Kidney epithelial cell (primary cell): ENCODE measurements around the gene PSMA7. TPM values are rescaled to one million over a fixed set of nuclear protein-coding genes. Genes with fewer than 3 reads are reported as not detected.
A peak's percentile ranks its signal among the peaks of the same experiment; 100 is the strongest.

ENCODE experiments used
- DNase-seq: peaks from one replicate; pipeline ENCODE4 v3.0.0-alpha.2; 2010; ENCODE audit warnings: low read depth
- H3K27me3 ChIP-seq: 2 replicates; pipeline ENCODE4 v1.6.0; 2011; ENCODE audit warnings: low read length; ENCODE audit not compliant: control insufficient read depth, insufficient read depth
- H3K36me3 ChIP-seq: 2 replicates; pipeline ENCODE4 v1.5.1; 2011; ENCODE audit warnings: low read length; ENCODE audit not compliant: control insufficient read depth, insufficient read depth
- H3K4me3 ChIP-seq: 2 replicates; pipeline ENCODE4 v1.5.1; 2011; ENCODE audit warnings: low read depth, mild to moderate bottlenecking, control low read depth, low read length
- total RNA-seq: library from RNA; depleted of rRNA; stranded (reverse); fragments of >200 nt; gene quantifications from 2 replicates; pipeline ENCODE4 v1.2.3, GENCODE V29; 2015
- TF ChIP-seq, protein P1 (sequence below): IDR thresholded peaks from 2 replicates; pipeline ENCODE4 v1.5.1; 2011; ENCODE audit warnings: mild to moderate bottlenecking, moderate library complexity, low read length, control low read depth, inconsistent platforms; ENCODE audit not compliant: insufficient read depth, poor library complexity, severe bottlenecking

PSMA7 gene
- total RNA-seq, 1 donor from 2014 or later, result 420 TPM

DNA sequence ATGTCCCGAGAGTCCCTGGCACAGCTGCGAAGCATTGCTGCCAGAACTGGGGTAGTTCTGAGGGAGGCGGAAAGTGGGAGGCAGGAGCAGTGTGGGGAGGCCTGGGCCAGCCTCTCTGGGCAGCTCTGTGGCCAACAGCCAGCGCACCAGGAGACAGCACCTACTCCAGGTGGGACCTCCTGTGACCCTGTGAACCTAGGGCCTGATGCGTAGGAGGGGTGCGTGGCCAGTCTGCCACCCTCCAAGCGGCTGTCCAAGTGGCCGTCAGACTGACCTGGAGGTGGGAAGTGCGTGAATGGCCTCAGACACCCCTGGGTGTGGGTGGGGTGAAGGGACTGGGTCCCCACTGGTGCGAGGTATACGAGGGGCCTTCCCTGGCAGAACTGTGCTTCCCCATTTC is 15.9 kb upstream of the PSMA7 start:
- no peak for DNase-seq
- Histone ChIP-seq H3K27me3 (no peaks in the 10 kb centered on the region), H3K4me3 (no peak overlapping the region), H3K36me3 (no peaks in the 10 kb centered on the region)
- TF ChIP-seq, protein P1, sequence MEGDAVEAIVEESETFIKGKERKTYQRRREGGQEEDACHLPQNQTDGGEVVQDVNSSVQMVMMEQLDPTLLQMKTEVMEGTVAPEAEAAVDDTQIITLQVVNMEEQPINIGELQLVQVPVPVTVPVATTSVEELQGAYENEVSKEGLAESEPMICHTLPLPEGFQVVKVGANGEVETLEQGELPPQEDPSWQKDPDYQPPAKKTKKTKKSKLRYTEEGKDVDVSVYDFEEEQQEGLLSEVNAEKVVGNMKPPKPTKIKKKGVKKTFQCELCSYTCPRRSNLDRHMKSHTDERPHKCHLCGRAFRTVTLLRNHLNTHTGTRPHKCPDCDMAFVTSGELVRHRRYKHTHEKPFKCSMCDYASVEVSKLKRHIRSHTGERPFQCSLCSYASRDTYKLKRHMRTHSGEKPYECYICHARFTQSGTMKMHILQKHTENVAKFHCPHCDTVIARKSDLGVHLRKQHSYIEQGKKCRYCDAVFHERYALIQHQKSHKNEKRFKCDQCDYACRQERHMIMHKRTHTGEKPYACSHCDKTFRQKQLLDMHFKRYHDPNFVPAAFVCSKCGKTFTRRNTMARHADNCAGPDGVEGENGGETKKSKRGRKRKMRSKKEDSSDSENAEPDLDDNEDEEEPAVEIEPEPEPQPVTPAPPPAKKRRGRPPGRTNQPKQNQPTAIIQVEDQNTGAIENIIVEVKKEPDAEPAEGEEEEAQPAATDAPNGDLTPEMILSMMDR, result no peak

DNA sequence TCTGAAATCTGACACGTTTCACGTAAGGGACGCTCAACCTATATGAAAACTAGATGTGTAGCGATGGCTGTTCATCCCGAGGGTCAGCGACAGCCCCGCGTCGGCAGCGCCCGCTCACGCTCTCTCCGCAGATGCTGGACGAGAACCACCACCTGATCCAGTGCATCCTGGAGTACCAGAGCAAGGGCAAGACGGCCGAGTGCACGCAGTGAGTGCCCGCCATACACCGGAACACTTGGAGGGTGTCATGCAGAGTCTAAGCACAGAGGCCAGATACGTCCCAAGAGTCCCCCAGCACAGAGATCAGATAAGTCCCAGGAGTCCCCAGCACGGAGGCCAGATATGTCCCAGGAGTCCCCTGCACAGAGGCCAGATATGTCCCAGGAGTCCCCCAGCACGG is 15.3 kb upstream of the PSMA7 start:
- H3K27me3 ChIP-seq, result no peaks in the 10 kb centered on the region
- H3K4me3 ChIP-seq, result no peak overlapping the region
- no peaks in the 10 kb centered on the region for H3K36me3 ChIP-seq
- TF ChIP-seq, protein P1, result no peak
- DNase-seq, result no peak

DNA sequence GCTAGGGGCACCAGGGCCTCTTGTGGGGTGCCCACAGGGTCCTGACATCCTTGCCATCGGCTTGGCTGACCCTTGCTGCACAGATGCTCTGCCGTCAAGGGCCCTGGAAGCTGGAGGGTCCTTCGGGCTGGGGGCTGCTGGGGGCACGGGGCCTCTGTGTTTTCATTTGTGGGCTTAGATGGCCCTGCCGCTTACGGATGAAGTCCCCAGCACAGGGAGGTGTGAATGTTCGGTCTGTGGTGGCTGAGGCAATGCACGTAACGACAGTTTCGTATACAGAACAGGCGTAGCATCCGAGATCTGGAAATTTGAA is 14.8 kb upstream of the PSMA7 start:
- TF ChIP-seq, protein P1, result no peak
- Histone ChIP-seq H3K36me3 (peaks cover 1% of the 10 kb centered on the region), H3K4me3 (no peak overlapping the region), H3K27me3 (no peaks in the 10 kb centered on the region)
- DNase-seq, result no peak

DNA sequence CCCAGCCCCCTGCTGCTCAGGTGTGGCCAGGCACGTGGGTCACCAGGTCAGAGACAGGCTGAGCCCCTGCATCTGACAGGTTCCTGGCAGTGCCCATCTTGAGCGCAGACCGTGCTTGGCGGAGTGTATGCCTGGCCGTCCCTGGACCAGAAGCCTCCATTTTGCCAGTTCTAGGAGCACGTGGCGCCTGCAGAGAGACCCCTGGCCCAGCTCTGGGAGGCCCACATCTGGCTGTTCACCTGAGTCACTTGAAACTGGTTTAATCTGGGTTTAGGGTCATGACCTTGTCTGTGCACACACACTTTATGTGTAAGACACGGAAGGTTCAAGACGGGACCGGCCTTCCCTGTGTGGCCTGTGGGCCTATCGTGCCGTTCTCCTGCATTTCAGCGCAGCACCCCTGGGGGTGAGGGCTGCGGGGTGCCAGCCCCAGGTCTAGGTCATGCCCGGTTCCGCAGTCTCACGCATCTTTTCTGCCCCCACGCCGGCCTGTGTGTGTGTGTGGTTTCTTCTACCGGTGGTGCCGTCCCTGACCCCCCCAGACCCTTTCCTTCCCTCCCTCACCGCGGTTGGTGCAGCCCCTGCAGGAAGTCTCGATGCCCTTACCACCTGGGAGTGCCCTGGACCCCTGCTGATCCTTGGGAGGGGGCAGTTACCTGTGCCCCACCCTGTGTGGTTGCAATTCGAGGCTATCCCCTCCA is 14.3 kb upstream of the PSMA7 start:
- no peak for DNase-seq
- H3K36me3 ChIP-seq, result peaks cover 1% of the 10 kb centered on the region
- TF ChIP-seq, protein P1, result no peak
- H3K4me3 ChIP-seq, result no peak overlapping the region
- no peaks in the 10 kb centered on the region for H3K27me3 ChIP-seq

DNA sequence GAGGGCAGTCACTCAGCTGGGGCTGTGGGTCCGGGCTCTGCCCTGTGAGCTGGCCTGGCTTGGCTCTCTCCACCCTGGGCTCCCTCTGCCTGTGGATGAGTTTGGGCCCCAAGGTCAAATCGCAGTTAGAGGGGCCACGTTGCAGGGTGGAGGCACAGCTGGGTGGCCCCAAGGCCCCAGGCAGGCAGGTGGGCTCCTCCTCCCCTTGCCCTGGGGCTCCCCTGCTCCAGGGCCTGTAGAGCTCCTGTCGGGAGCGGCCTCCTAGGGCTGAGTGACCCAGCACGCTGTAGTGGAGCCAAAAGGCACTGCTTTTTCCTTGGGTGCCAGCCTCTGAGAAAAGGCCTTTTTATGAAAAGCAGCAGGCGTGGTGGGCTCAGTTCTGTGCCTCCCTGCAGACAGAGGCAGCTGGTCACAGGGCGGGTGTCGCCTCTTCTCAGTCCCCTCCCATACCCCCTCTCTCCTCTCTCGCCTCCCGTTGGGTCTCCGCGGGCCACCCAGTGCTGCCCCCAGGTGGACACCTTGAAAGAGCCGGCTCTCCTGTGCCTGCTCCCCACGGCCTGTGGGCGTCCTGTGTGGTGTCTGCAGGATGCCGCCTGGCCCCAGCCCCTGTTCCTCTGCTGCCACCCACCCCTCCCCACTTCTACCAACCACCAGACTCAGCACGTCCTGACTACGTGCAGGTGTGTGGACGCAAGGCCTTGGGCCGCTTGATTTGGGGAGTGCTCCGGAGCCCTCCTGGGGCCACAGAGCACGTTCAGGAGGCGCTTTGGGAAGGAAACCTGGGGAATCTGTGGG is 13.6 kb upstream of the PSMA7 start:
- DNase-seq, result no peak
- H3K36me3 ChIP-seq, result peaks cover 1% of the 10 kb centered on the region
- H3K27me3 ChIP-seq, result no peaks in the 10 kb centered on the region

More for the DNA sequence above, 13.6 kb upstream of the PSMA7 start:
- TF ChIP-seq, protein P1, result peak; percentile 86
- no peak overlapping the region for H3K4me3 ChIP-seq
